GM12878 (cell line): ENCODE results near the gene ABL2. TPM values are rescaled to one million over a fixed set of nuclear protein-coding genes. Genes with fewer than 3 reads are reported as not detected.

Source experiments
- BRCA1 ChIP-seq: IDR thresholded peaks from 2 replicates; pipeline ENCODE4 v1.6.1; 2011; ENCODE audit warnings: low read depth, low read length, improper control_type of control experiment
- CHD4 ChIP-seq: fragments of 200-600 bp; sonication (generic); IDR thresholded peaks from 2 replicates; pipeline ENCODE4 v1.6.1; 2016; ENCODE audit warnings: mild to moderate bottlenecking
- ELK1 ChIP-seq: IDR thresholded peaks from 2 replicates; pipeline ENCODE4 v1.6.1; 2012; ENCODE audit warnings: low read depth, low read length, improper control_type of control experiment
- FOXK2 ChIP-seq: fragments of 450-650 bp; IDR thresholded peaks from 2 replicates; pipeline ENCODE4 v1.6.1; 2017; ENCODE audit warnings: mild to moderate bottlenecking, moderate library complexity
- IRF4 ChIP-seq: IDR thresholded peaks from 2 replicates; pipeline ENCODE4 v1.6.1; 2011; ENCODE audit warnings: low read depth, low read length
- LARP7 ChIP-seq: fragments of 450-650 bp; IDR thresholded peaks from 2 replicates; pipeline ENCODE4 v1.6.1; 2017; ENCODE audit warnings: mild to moderate bottlenecking
- MTA3 ChIP-seq: IDR thresholded peaks from 2 replicates; pipeline ENCODE4 v1.6.1; 2012; ENCODE audit warnings: low read length, inconsistent platforms, borderline replicate concordance
- NKRF ChIP-seq: fragments of 450-650 bp; conservative IDR thresholded peaks from 2 replicates; pipeline ENCODE4 v1.6.1; 2017; ENCODE audit warnings: mild to moderate bottlenecking, moderate library complexity
- NR2C2 ChIP-seq: IDR thresholded peaks from 2 replicates; pipeline ENCODE4 v1.6.1; 2011; ENCODE audit warnings: borderline replicate concordance, low read depth; ENCODE audit not compliant: control insufficient read depth, insufficient read length
- PRDM15 ChIP-seq: fragments of 450-650 bp; formaldehyde crosslinking; IDR thresholded peaks from 2 replicates; pipeline ENCODE4 v1.4.0; 2020; ENCODE audit warnings: mild to moderate bottlenecking, moderate library complexity
- RELA ChIP-seq: fragments of 450-650 bp; IDR thresholded peaks from 2 replicates; pipeline ENCODE4 v1.8.0; 2014; ENCODE audit warnings: borderline replicate concordance; ENCODE audit not compliant: partially characterized antibody
- REST ChIP-seq: IDR thresholded peaks from 2 replicates; pipeline ENCODE4 v1.6.1; 2012; ENCODE audit warnings: mild to moderate bottlenecking, low read depth, low read length
- RFX5 ChIP-seq: IDR thresholded peaks from 2 replicates; pipeline ENCODE4 v1.6.1; 2011; ENCODE audit warnings: low read depth, low read length, improper control_type of control experiment
- SMARCA5 ChIP-seq: fragments of 450-650 bp; IDR thresholded peaks from 2 replicates; pipeline ENCODE4 v1.6.1; 2017; ENCODE audit warnings: mild to moderate bottlenecking
- STAT3 ChIP-seq: IDR thresholded peaks from 2 replicates; pipeline ENCODE4 v1.6.1; 2011; ENCODE audit warnings: low read depth, low read length, improper control_type of control experiment
- TAF1 ChIP-seq: IDR thresholded peaks from 2 replicates; pipeline ENCODE4 v1.6.1; 2011; ENCODE audit warnings: mild to moderate bottlenecking, low read depth, low read length, borderline replicate concordance
- TBL1XR1 ChIP-seq: IDR thresholded peaks from 2 replicates; pipeline ENCODE4 v1.6.1; 2012; ENCODE audit warnings: low read depth, low read length, improper control_type of control experiment
- ZNF24 ChIP-seq: fragments of 450-650 bp; IDR thresholded peaks from 2 replicates; pipeline ENCODE4 v1.6.1; 2017; ENCODE audit warnings: antibody characterized with exemption, mild to moderate bottlenecking
- ZNF384 ChIP-seq: IDR thresholded peaks from 2 replicates; pipeline ENCODE4 v1.6.1; 2012; ENCODE audit warnings: low read depth, mild to moderate bottlenecking, low read length, improper control_type of control experiment, borderline replicate concordance
- ZNF622 ChIP-seq: fragments of 450-650 bp; IDR thresholded peaks from 2 replicates; pipeline ENCODE4 v1.6.1; 2017; ENCODE audit warnings: mild to moderate bottlenecking, inconsistent platforms
- ZSCAN29 ChIP-seq: fragments of 450-650 bp; IDR thresholded peaks from 2 replicates; pipeline ENCODE4 v1.6.1; 2017; ENCODE audit warnings: mild to moderate bottlenecking, moderate library complexity
- polyA plus RNA-seq, 11 experiments: library from polyadenylated mRNA; depleted of rRNA in 4 of 11; unstranded in 6 of 11; stranded (reverse) in 5 of 11; fragments of >200 nt; fragmentation: Nextera tagmentation in 4 of 11; fragmentation: Illumina TruSeq in 1 of 11; extraction: Ambion mirVana in 4 of 11; extraction: Trizol in 1 of 11; gene quantifications; 1 replicate in 1 of 11; 2 replicates in 10 of 11; pipeline versions ENCODE4 v1.2.1 to v1.2.3, GENCODE V29; 2011 to 2016; ENCODE audit warnings: inconsistent platforms in 2 of 11, missing spikeins in 2 of 11, low read depth in 1 of 11
- total RNA-seq, 4 experiments: library from RNA; depleted of rRNA in 3 of 4; stranded (reverse); fragments of >200 nt in 3 of 4; fragmentation: Illumina TruSeq in 1 of 4; extraction: Trizol in 1 of 4; gene quantifications; 2 replicates each; pipeline versions ENCODE4 v1.2.1 to v1.2.3, GENCODE V29; 2013 to 2021

ABL2 gene
- total and polyA plus RNA-seq, 10 of the 15 experiments (the other 5 are each of a cell fraction or from before 2014, with no cell fraction given): 0.57 to 9.4 (median 3.6) TPM

GRCh38 chr1:179081687-179082332 lies 147.7 kb downstream of the ABL2 start, which contains the start of gene TOR3A (continued):
- peak; percentile 77 for TF ChIP-seq NKRF
- TF ChIP-seq SMARCA5: no peak
- no peak for TF ChIP-seq FOXK2
- TF ChIP-seq MTA3: peak; percentile 21; the same call in 1 of the 2 replicates
- no peak for TF ChIP-seq TBL1XR1
- TF ChIP-seq PRDM15 (CRISPR knock-in tag): no peak
- TF ChIP-seq STAT3: no peak
- TF ChIP-seq ELK1: no peak
- TF ChIP-seq ZNF24: no peak
- TF ChIP-seq RELA: no peak
- TF ChIP-seq RFX5: no peak
- TF ChIP-seq ZNF622: no peak
- TF ChIP-seq IRF4: no peak
- TF ChIP-seq ZSCAN29: no peak
- no peak for TF ChIP-seq REST
- peak; percentile 76 for TF ChIP-seq LARP7
- no peak for TF ChIP-seq NR2C2
- TF ChIP-seq CHD4: no peak
- TF ChIP-seq TAF1: peak; percentile 61
- no peak for TF ChIP-seq ZNF384
- TF ChIP-seq BRCA1: no peak
